GM20431 (cell line): ENCODE results near the gene FSHB.
"Not testable (repeated sequence)": the region's sequence is repeated elsewhere in the genome, so short reads cannot be mapped to it uniquely, and the experiment has no call there.

Experiments
- in situ Hi-C: fragments of 300-500 bp; cut with MseI, MboI; formaldehyde crosslinking; loops from one replicate; pipeline ENCODE4 v1.15.0; 2020; ENCODE audit warnings: low sequenced_read_pairs; ENCODE audit not compliant: unreplicated experiment

The FSHB gene

GRCh38 chr11:30230714-30231113, at the start of gene FSHB:
Gene FSHB, plus strand, starts transcription at chr11:30231014. Its CDS starts 889 bp downstream, at chr11:30231903.
- in situ Hi-C loops, result no loop called here

DNA sequence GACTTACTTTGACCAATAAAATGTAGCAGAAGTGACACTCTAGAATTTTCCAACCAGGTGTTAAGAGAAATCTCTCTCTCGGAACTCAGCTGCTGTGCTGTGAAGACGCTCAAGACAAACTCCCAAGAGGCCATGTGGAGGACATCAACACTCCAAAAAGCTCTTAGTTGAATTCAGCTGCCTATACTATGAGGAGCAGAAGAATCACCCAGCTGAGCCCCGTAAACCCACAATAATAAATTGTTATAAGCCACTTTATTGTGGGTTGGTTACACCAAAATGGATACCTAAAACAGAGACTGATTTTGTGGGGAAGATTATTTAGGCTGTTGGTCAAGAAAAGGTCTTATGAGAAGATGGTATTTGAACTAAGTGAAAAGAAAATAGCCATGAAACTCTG, 44.1 kb upstream of the FSHB start:
- in situ Hi-C loops, result no loop called here

GRCh38 chr11:30192620-30193019, 38.2 kb upstream of the FSHB start:
- in situ Hi-C loops, result no loop called here

GRCh38 chr11:30196400-30197206, 34.2 kb upstream of the FSHB start:
- in situ Hi-C loops, result no loop called here

GRCh38 chr11:30197869-30198268, 32.9 kb upstream of the FSHB start:
- in situ Hi-C loops, result no loop called here

GRCh38 chr11:30202989-30203388, 27.8 kb upstream of the FSHB start:
- in situ Hi-C loops, result not testable (repeated sequence)

- in situ Hi-C loops, result no loop called here
Measured at GRCh38 chr11:30203850-30204249, 27.0 kb upstream of the FSHB start.

GRCh38 chr11:30206249-30206996, 24.4 kb upstream of the FSHB start:
- in situ Hi-C loops, result no loop called here

DNA sequence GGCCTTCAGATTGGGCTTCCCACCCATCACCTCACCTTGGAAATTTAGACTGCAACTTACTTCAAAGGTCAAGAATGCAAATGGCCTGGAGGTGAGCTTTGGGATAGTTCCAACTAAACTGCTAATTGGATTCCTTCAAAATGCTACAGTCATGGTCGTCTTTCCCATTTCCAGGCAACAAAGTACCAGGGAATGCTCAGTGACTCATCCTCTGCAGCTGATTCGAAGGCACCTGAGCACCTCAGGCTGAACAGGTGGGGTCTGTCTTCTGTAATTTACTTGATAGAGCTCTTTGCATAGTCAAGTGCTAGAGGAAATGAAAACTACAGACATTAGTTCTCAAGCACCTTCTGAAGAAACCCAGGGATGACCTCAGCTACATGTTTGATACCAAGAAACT, 20.5 kb upstream of the FSHB start:
- in situ Hi-C loops, result no loop called here

DNA sequence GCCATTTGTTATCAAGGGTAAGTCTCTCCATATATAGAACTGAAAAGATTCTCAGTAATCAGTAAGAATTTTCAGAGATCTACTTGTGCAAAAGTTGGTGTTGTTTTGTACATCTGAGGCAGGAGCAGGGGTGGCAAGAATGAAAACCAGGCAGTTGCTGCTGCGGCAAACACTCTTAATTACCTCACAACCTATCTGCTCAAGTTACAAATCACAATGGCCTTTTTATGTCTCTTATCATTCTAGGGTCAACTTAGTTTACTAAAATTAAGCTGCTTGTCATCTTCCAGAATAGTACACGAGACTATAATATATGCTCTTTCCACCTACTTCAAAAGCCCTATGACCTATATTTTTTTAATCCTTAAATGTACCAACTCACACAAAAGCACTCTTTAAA, 14.3 kb upstream of the FSHB start:
- in situ Hi-C loops, result no loop called here

- in situ Hi-C loops, result no loop called here
Measured at GRCh38 chr11:30218278-30218677, 12.5 kb upstream of the FSHB start.

DNA sequence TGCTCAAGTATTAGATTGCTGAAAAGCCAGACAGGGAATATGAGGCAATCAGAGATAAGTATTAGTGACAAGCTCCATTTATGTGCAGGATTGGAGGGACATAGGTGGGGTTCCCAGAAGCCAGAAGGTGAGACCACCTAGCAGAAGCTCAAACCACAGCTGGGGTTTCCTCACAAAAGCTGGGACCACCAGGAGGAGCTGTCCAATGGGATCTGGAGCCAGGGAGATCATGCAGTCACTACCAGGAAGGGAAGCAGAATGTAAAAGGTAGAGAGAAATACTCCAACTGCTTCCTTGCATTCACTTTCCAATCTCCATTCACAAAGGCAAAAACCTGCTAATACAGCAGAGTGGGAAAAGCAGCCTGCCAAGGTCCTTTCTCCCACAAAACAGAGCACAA, 5.2 kb upstream of the FSHB start:
- in situ Hi-C loops, result no loop called here

DNA sequence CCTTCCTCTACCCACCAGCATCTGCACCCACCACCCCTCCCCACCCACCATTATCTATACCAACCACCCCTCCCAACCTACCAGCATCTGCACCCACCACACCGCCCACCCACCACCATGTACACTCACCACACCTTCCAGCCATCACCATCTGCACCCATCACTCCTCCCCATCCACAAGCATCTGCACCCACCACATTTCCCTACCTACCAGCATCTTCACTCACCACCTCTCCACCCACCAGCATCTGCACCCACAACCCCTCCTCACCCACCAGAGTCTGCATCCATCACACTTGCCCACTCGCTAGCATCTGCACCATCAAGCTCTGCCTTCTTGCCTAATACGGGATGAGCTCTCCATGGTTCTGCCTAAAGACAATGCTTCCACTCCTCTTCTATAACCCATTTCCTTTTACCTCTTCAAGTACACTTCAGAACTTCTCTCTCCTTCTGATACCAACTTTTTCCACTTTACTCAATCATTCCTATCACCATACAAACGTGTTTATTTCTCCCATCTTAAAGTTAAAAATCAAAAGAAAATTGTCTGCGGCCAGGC, 2.4 kb upstream of the FSHB start:
- in situ Hi-C loops, result no loop called here

DNA sequence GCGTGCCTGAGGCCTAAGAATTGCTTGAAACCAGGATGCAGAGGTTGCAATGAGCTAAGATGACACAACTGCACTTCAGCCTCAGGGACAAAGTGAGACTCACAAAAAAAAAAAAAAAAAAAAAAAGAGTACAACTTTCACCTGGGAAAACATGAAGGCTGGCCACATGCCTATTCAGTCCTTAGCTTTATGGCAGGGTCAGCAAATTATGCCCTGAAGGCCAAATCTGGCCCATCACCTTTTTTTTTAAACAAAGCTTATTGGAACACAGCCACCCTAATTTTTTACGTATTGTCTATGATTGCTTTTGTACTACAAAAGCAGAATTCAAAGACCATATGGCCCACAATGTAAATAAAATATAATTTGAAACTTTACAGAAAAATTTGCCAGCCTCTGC, 8.2 kb downstream of the FSHB start:
- in situ Hi-C loops, result no loop called here

- in situ Hi-C loops, result no loop called here
Measured at GRCh38 chr11:30244265-30244664, 13.5 kb downstream of the FSHB start.

GRCh38 chr11:30245621-30246020, 14.8 kb downstream of the FSHB start:
- in situ Hi-C loops, result no loop called here

DNA sequence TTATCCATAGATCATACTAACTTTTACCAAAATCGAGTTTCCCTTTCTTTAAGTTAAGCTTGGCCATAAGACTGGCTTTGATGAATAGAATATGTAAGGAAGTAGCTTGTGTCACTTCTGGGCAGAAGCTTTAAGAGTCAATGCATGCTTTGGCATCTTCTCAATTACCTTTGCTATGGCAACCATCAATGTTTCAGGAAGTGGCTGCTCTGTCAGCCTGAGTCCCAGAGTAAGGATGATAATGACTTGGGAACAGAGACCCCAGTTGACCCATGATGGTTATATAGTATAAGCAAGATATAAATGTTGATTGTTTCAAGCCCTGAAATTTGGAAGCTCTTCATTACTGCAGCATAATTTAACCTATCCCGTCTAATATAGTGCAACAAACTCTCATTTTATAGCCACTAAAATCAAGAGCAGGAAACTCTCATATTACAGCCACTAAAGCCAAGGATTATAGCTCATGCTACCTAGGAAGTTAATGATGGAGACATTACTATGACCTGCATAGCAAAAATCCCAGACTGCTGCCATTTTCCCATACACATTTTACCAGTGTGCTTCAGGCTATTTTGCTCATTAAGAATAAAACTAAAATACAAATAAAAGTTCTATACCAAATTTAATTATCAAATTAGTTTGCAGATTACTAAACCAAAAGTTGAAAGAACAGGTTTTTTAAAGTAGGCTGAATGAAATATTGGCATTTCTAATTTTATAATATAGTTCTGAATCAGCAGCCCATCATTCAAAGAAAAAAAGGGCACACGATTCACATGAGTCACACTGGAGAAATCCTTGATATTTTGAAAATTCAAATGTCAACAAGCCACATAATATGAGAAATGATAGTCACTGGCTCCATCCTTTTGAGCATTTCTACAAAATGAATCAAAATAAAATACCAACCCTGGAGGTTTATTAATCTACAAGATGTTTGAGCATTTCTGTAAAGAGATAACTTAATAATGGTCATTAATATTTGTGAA, 23.8 kb downstream of the FSHB start:
- in situ Hi-C loops, result no loop called here

- in situ Hi-C loops, result no loop called here
Measured at GRCh38 chr11:30255637-30256036, 24.8 kb downstream of the FSHB start.

DNA sequence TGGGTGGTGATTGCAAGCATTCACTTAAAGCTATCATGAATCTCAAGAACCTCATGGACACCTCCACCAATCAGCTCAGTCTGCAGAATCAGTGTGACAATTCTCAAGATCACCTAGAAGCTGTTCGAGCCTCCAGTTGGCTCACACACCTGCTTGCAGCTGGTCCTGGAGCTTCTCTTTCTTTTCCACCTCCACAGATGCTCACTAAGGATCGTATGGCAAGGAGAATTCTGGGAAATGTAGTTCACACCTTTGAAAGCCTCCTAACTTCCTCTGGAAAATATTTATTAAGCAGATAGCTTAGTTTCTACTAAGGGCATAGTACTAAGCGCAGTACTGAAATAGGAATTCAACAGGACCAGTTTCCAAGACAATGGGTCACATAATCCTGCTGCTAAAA, 26.2 kb downstream of the FSHB start:
- in situ Hi-C loops, result no loop called here

GRCh38 chr11:30258679-30259078, 27.9 kb downstream of the FSHB start:
- in situ Hi-C loops, result no loop called here
